Endothelial cell (in vitro differentiated cells): ENCODE measurements around the gene GNAQ. TPM values are rescaled to one million over a fixed set of nuclear protein-coding genes. Genes with fewer than 3 reads are reported as not detected.

Experiments used
- DNase-seq: peaks from one replicate; pipeline ENCODE4 v3.0.0; 2021; ENCODE audit warnings: low spot score
- H3K27ac Mint-ChIP-seq: one replicate; pipeline ENCODE4 v1.8.0; 2021; ENCODE audit warnings: mixed read lengths, inconsistent platforms; ENCODE audit not compliant: unreplicated experiment
- H3K27me3 Mint-ChIP-seq: one replicate; pipeline ENCODE4 v1.8.0; 2021; ENCODE audit warnings: mild to moderate bottlenecking, moderate library complexity, mixed read lengths, inconsistent platforms; ENCODE audit not compliant: unreplicated experiment
- H3K36me3 Mint-ChIP-seq: one replicate; pipeline ENCODE4 v1.8.0; 2021; ENCODE audit warnings: mild to moderate bottlenecking, low read depth, mixed read lengths, inconsistent platforms; ENCODE audit not compliant: unreplicated experiment
- H3K4me1 Mint-ChIP-seq: one replicate; pipeline ENCODE4 v1.8.0; 2021; ENCODE audit warnings: mild to moderate bottlenecking, mixed read lengths, inconsistent platforms; ENCODE audit not compliant: unreplicated experiment
- H3K4me3 Mint-ChIP-seq: one replicate; pipeline ENCODE4 v1.8.0; 2021; ENCODE audit warnings: mild to moderate bottlenecking, mixed read lengths, inconsistent platforms; ENCODE audit not compliant: unreplicated experiment
- H3K9me3 Mint-ChIP-seq: one replicate; pipeline ENCODE4 v1.8.0; 2021; ENCODE audit warnings: mixed read lengths, inconsistent platforms; ENCODE audit not compliant: unreplicated experiment
- total RNA-seq: library from RNA; stranded (reverse); fragmentation: NEBNext Ultra II Directional; extraction: Animal tissue kit (Norgen Biotek cat#: 25700); gene quantifications from one replicate; pipeline ENCODE4 v1.2.1, GENCODE V29; 2021; ENCODE audit not compliant: unreplicated experiment
- TF ChIP-seq, protein P1 (sequence below): fragments of 200-600 bp; sonication (generic); IDR thresholded peaks from one replicate; pipeline ENCODE4 v1.5.0; 2021; ENCODE audit warnings: antibody characterized with exemption; ENCODE audit not compliant: unreplicated experiment

Gene GNAQ
- total RNA-seq, 1 donor from 2014 or later: 94.6 TPM

DNA sequence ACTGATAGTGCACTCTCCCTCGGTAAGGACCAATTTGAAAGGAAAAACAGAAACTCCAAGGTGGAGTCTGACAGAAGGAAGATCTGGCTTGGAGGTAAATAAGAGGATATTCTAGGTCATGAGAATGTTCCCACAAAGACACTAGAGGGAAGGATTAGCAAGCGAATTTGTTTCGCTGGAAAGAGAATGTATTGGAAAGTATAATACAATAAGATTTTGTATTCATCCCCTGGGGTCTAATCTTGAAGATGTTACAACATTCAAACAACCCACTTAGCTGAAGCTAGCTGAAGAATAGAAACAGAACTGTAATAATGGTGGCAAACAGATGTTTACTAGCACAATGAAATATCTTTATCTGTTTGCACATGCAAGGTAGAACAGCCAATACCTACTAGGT lies 158.7 kb downstream of the GNAQ start:
- Mint-ChIP-seq H3K36me3 (no peaks in the 10 kb centered on the region), H3K27ac (no peak overlapping the region), H3K9me3 (no peaks in the 10 kb centered on the region), H3K4me1 (peaks cover 26% of the 10 kb centered on the region), H3K4me3 (no peak overlapping the region), H3K27me3 (no peaks in the 10 kb centered on the region)
- TF ChIP-seq, protein P1, sequence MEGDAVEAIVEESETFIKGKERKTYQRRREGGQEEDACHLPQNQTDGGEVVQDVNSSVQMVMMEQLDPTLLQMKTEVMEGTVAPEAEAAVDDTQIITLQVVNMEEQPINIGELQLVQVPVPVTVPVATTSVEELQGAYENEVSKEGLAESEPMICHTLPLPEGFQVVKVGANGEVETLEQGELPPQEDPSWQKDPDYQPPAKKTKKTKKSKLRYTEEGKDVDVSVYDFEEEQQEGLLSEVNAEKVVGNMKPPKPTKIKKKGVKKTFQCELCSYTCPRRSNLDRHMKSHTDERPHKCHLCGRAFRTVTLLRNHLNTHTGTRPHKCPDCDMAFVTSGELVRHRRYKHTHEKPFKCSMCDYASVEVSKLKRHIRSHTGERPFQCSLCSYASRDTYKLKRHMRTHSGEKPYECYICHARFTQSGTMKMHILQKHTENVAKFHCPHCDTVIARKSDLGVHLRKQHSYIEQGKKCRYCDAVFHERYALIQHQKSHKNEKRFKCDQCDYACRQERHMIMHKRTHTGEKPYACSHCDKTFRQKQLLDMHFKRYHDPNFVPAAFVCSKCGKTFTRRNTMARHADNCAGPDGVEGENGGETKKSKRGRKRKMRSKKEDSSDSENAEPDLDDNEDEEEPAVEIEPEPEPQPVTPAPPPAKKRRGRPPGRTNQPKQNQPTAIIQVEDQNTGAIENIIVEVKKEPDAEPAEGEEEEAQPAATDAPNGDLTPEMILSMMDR: no peak
- no peak for DNase-seq

DNA sequence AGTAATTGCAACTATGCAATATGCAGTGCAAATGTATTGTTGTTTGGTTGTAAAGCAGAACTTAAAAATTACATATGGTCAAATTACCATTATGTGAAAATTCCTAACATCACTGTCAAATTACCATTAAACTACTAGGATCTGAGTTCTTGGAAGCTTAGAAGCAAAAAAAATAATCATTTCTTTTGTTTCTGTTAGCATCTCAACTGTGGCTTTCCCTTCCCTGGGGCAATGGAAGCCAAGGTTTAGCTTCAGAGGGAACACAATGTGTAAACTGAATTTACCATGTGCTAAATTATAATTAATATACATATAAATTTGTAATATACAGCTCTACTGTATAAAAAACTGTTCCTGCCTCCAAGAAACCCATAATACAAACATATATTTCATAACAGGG lies 159.4 kb downstream of the GNAQ start:
- Mint-ChIP-seq H3K27ac (no peak overlapping the region), H3K9me3 (no peaks in the 10 kb centered on the region), H3K36me3 (no peaks in the 10 kb centered on the region), H3K4me3 (no peak overlapping the region), H3K4me1 (peaks cover 23% of the 10 kb centered on the region), H3K27me3 (no peaks in the 10 kb centered on the region)
- no peak for DNase-seq
- TF ChIP-seq, protein P1: no peak

DNA sequence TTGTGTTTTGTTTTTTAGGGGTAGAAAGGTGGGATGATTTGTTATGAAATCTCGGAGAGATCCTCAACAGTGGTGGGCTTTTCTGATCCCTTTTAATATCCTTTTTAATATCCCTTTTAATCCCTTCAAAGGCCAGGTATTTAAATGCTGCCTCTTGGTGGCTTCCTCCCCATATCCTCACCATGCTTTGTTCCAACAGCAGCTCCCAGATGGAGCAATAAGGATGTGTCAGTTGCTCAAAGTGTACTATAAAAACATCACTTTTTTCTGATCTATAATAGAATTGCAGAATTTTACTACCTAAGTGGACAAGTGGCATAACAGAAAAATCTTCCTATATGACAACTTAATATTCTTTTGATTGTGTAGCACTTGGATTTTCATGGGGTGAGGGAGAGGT lies 160.1 kb downstream of the GNAQ start:
- TF ChIP-seq, protein P1: no peak
- H3K9me3 Mint-ChIP-seq: no peaks in the 10 kb centered on the region
- no peak overlapping the region for H3K27ac Mint-ChIP-seq
- H3K36me3 Mint-ChIP-seq: no peaks in the 10 kb centered on the region
- H3K4me1 Mint-ChIP-seq: peaks cover 20% of the 10 kb centered on the region
- DNase-seq: no peak
- no peak overlapping the region for H3K4me3 Mint-ChIP-seq
- no peaks in the 10 kb centered on the region for H3K27me3 Mint-ChIP-seq

DNA sequence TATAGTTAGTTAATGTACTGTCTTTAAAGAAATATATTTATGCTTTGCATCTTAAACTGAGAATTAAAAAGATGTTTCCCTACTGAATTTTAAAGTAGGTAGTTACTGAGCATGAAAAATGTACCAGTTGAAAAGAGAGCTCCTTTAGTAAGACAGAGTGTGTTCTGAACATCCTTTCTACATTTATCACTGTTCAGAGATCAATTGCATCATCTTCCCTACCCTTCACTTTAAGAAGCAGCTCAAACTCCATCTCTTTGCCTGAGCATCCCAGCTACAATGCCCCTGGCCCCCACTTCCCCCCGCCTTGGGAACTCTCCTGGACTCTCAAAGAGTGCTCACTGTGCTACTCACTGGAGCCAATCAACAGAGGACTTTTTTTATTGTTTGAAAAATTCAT lies 164.7 kb downstream of the GNAQ start:
- peaks cover 16% of the 10 kb centered on the region for H3K9me3 Mint-ChIP-seq
- H3K4me3 Mint-ChIP-seq: no peak overlapping the region
- H3K27me3 Mint-ChIP-seq: peaks cover 3% of the 10 kb centered on the region
- H3K4me1 Mint-ChIP-seq: no peaks in the 10 kb centered on the region
- H3K36me3 Mint-ChIP-seq: peaks cover 39% of the 10 kb centered on the region
- TF ChIP-seq, protein P1: no peak
- DNase-seq: no peak
- no peak overlapping the region for H3K27ac Mint-ChIP-seq

DNA sequence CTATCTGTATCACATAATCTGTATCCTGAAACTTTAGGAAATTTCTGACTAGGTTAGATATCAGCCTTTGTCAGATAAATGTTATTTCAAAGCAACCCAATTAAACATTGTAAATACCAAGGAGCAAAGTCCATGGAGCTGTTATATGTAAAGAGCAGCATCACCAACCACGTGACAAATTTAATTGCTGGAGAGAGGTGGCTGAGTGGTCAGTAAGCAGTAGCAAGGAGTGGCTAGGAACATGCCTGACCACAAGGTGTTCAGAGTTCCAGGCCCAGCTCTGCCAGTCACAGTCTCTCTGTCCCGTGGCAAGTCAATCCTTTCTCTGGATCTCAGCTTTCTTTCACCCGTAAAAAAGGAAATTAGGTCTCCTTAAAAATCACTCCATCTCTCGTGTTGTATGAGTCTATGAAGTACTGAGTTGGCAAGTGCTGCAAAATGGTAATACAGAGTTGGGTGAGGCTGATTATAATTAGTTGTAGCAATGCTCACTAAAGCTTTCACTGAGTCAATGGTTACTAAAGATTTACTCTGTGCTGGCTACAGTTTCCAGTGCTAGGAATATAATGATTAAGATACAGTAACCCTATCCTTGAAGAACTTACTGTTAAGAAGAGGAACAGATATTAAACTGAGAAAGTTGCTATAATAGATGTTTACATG lies 166.1 kb downstream of the GNAQ start:
- Mint-ChIP-seq H3K4me3 (no peak overlapping the region), H3K27me3 (peaks cover 6% of the 10 kb centered on the region), H3K27ac (no peak overlapping the region), H3K4me1 (no peaks in the 10 kb centered on the region), H3K36me3 (peaks cover 50% of the 10 kb centered on the region), H3K9me3 (peaks cover 21% of the 10 kb centered on the region)
- DNase-seq: no peak
- TF ChIP-seq, protein P1: no peak
